ENCODE results near the gene SAFB2.

SAFB2 gene

DNA sequence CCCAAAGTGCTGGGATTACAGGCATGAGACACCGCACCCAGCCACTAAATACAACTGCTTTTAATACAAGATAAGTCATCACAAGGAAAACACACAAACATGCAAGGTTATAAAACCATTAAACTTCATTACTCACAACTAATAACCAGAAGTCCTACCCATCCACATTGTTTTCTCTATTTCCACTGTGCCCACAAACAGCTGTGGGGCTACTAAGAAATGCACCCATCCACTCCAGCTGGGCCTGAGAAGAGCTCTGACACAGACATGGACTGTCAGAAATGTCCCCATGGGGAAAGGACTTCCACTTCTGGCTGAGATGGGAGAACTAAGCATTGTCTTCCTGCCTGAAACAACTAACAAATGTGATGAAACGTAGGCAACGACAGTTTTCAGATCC, 17.2 kb downstream of the SAFB2 start:
- DNase-seq: no peak

DNA sequence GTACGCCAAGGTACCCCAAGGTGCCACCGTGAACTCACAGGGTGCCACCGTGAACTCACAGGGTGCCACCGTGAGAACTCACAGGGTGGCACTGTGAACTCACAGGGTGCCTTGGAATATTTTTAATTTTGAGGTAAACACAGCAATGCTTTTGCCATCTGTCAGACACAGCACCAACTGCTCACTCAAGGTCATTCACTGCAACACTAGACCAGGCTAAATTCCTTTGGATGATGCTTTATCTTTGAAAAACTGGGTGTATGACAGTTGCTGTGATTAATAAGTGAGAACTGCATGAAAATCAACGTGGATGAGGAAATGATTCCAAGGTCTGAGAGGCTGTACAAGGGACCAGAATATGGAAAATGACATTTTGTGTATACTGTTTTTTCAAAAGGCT, 18.9 kb downstream of the SAFB2 start:
- DNase-seq: no peak

DNA sequence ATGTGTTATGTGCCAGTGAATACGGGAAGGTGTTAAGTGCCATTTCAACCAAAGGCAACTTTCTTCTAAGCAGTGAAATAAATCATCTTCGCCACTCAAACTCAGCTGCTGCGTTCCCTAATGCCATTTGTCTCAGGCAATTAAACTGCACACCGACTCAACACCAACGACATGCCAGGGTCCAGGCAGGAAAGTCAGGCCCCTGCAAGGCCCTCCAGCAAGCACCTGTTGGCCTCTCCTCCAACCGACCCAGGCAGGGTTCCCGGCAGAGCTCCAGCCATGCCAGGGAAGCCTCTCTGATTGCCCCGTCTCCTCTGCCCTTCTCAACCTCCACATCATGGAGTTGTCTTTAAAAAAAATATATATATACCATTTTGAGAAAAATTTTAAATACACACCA, 21.8 kb downstream of the SAFB2 start:
- no peak for DNase-seq

DNA sequence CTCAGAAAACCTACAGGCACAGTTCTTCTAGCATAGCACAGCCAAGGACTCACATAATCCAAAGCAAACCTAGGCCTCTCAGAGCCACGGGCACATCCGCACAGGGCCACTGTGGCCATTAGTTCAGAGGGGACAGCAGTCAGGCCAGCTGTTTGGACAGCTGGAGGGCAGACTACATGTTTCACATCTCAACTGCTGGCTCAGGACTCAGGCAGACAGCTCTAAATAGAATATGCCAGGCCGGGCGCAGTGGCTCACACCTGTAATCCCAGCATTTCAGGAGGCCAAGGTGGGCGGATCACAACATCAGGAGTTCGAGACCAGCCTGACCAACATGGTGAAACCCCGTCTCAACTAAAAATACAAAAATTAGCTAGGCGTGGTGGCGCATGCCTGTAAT, 26.8 kb downstream of the SAFB2 start:
- DNase-seq: no peak

DNA sequence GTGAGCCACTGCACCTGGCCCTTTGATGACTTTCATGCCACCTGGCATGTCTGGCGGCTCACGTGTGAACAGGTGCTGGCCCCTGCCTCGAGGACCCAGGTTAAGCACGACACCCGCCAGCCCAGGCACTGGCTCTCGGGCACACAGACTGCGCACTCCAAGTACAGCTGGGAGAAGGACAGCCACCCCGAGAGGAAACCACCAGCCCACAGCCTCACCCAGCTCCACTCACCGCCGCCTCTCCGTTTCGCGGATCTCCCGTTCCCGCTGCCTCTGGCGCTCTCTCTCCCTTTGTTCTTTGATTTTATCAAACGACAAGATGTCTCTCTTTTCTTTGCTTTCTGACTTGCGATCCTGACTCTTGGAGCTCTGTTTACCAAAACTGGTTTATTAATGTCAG, 27.4 kb downstream of the SAFB2 start:
- no peak for DNase-seq

DNA sequence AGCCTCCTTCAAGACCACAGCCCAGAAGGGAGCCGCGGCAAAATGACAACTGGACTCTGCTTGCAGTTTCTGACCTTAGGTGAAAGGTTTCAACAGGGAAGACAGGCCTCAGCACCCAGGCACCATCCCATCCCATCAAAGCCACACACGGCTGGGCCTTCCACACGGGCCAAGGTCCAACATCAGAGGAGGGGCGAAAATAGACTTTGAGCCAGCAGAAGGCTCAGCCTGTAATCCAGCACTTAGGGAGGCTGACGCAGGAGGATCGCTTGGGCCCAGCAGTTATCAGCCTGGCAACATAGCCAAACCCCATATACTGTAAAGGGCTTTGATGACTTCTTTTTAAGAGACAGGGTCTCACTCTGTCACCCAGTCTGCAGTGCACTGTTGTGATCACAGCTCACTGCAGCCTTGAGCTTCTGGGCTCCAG, 28.0 kb downstream of the SAFB2 start:
- no peak for DNase-seq

DNA sequence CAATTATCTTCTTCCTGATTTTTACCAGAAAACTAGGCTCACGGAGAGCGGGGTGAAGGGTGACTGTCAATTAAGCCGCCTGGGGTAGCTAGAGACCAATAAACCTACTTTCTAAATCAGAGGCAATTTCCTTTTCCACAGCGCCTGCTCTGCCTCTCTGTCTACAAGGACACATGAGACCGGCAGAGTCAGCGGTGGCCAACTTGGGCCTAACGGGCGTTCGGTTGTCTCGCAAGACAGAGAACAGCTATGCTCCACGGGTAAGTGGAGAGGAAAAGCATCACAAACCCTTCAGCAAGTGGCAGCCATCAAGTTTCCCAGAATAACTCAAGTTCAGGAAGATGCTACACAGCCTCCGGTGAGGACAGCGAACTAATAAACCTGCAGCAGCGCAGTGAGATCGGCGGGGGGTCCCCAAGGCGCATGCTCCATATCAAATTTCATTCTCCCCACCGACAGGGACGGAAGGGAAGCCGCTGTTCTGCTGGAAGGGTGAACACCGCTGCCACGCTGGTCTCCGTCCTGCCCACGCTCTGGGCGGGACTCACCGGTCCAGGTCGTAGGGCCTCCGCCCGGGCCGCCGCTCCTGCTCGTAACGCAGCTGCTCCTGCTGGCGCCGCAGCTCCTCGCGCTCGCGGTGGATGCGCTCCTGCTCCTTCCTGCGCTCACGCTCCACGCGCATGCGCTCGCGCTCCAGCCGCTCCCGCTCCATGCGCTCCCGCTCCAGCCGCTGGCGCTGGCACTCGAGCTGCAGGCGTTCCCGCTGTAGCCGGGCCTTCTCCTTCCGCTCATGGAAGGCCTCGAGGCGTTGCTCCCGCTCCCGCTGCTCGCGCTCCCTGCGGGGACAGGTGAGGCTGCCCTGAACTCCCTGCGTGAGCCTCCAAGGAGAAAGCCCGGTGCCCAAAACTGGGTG, 29.0 kb downstream of the SAFB2 start:
- DNase-seq: no peak

DNA sequence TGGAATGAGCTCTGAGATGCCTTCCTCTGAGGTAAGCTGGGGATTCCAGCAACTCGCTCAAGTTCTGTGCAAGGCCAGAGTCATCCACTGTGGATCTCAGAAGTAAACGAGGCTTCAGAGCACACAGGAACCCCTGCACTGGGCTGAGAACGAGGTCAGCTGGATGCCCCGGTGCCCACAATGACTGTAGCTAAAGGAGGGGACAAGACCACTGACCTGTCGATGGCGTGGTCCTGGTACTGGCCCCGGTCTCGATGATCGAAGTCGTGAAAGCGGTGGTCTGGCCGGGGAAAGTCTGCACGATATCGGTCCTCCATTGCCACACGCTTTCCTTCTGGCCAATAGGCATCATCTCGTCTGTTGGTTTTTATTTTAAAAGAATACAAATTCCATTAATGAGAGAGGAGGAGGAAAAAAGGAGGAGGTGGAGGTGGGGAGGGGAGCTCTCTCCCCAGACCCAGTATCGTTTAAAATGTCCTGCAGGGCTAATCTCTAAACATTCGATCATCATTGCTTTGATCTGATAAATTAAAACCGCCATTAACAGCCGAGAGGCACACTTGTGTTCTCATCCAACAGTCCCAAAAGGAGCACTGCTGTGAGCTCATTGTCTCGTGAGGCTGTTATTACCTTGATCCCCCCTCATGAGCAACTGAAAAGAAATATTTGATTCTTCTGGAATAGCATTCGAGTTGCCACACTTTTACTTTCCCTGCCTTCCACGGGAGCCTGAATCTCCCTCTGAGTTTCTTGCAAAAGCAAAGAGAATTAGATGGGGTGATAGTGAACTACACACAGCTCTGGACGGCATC, 29.8 kb downstream of the SAFB2 start:
- no peak for DNase-seq

DNA sequence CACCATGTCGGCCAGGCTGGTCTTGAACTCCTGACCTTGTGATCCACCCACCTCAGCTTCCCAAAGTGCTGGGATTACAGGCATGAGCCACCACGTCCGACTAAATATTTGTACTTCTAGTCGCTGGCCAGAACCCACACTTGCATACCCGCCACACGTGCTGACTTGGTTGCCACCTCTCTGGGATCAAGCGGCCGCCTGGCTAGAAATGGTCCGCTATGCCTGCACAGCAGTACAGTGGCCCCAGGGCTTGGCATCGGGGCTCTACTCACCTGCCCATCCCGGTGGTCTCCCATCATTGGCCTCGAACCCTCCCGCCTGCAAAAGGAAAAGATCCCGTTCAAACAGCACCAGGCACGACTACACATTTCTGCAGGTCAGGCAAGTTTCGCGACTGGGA, 31.1 kb downstream of the SAFB2 start:
- no peak for DNase-seq

DNA sequence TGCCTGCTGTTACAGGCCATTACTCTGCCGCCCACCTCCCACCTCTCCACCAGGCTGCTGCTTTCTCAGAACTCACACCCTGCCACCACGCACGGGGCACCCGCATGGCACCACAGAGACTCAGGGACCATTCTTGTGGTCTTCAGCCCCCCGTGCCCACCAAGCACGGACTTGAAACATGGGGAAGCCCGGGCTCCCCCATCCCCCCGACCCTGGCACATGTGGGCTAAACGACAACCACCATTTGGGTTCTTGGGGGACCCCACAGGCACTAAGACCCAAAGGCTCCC, 31.8 kb downstream of the SAFB2 start:
- DNase-seq: no peak

DNA sequence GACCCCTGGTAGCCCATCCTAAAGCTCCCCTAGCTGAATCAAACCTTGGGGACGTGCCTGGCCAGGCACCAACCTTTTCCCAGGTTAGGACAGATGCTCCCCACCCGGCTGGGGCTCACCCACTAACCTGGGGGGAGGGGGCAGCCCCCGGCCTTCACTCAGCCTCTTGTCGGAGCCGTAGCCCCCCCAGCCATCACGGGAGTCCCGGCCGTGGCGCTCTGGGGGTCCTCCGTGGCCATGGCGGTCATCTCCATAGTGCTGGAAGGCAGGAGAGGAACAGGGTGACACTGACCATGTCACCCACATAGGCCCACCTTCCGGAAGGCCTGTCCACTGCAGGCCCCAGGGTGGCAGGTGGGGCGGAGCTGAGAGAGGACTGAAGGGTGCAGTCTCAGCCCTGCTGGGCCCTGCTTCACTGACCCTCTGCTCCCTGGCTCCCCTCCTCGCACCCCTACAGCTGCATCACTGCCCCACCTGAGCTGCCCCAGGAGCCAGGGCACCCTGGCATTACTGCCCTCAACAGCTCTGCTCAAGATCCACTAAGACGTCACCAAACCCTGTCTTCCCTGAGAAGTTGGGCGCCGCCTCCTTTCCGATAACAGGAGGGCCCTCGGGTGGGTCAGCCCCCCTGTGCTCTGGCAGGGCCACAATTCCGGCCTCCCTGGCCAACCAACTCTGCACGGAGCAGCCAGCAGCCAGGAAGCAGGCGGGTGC, 32.3 kb downstream of the SAFB2 start:
- no peak for DNase-seq

DNA sequence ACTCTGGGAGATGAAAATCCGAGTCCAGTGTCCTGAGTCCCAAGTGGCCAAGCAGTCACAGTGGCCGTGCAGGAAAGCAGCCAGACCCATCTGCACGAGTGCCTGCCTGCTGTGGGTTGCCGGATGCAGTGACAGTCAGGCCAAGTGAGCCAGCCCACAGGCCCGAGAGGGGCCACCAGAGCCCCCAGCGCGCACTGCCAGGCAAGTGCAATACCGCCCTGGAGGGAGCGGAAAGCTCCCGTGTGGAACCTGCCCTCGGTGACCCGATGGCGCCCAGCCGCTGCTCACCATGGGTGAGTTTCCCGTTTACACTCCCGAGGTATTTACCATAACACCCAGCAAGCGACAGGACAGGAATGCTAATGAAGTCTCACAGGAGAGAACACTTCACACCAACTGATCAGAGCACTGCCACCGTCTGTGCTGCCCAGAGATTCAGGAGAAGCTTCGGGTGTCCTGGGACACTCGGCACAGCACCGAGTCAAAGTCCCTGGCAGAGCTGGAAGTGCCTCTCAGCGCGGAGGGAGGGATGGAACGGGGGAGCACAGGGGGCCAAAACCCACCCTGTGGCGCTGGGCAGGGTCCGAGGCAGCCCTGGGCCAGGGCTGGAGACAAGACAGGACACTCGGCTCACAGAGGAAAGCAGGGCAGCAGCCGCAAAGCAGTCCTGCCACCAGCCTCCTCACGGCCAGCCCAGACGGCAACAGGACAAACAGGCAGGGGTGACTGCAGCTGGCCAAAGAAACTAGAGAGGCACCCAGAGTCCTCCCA, 33.5 kb downstream of the SAFB2 start:
- DNase-seq: no peak

DNA sequence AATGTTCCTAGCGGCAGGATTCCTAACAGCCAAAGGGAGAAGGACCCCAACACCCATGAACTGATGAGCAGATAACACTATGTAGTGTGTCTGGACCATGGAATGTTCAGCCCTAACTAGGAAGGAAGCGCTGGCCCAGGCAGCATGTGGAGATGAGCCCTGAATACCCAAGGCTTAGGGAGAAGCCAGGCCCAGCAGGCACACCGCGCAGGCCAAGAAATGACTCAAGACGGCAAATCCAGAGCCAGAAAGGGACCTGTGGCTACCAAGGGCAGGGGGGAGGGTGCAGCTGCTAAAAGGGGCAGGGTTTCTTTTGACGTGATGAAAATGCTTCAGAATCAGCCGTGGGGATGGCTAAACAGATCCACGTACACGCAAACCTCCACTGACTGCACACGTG, 34.1 kb downstream of the SAFB2 start:
- DNase-seq: no peak

DNA sequence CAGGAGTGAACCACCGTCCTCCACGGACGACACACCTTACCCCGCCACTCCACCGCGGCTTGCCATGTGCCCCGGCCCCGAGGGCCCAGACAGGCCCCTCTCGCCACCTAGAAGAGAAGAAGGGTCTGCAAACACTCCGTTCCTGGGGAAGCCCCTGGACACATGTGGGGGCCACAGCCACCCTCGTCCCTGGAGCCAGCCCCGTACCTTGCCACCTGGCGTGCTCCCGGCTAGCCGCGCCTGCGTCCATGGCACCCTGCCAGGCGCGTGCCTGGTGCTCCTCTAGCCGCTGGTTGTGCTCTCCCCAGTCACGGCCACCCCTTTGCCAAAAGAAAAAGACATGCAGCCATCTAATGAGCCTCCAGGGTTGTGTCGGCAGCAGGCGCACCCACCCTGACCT, 34.9 kb downstream of the SAFB2 start:
- DNase-seq: no peak

DNA sequence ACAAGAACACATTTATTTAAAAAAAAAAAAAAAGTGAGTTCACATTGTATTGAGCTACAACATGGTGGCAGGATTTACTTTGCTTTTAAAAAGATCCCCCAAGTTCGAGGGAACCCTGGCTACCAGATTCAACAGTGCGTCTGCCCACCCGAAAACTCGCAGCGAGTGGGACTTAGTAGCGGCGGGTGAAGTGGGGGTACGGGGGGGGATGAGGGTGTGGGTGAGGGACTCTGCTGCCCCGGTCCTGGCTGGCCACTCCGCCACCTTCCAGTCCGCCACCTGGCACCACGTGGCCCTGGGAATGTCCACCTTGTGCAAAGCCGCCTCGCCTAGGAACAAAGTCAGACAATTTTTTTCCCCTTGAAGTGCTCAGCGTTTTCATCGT, 35.5 kb downstream of the SAFB2 start:
- no peak for DNase-seq

DNA sequence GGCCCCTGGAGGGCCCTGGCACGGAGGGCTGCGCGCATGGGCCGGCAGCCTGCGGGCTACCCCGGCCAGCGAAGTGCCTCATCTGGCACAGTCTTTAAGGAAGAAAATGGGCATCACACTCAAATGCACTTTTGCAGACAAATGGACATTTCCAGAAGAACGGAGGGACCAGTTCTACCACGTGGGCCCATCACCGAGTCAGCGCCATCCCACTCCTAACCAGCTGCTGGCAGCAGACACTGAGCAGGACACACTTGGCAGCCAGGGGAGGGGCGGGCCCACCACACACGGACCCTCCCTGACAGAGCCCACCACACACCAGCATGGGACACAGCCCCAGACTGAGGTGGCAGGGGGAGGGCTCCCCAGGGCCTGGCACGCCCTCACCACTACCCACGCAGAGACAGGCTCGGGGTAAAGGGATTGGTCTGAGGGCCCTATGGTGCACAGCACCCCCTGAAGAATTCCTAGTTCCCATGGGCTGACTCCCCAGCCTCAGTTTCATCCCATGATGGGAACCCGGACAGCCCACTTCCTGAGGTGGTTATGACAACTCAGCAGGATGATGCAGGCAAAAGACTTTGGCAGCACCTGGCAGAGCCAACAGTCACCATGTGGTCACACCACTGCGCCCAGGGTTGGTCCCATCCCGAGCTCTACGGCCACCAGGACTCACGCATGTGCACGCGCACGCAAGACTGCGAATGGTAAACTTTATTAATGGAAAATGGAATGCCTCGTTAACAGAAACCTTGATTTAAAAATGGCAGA, 36.1 kb downstream of the SAFB2 start:
- DNase-seq: no peak

DNA sequence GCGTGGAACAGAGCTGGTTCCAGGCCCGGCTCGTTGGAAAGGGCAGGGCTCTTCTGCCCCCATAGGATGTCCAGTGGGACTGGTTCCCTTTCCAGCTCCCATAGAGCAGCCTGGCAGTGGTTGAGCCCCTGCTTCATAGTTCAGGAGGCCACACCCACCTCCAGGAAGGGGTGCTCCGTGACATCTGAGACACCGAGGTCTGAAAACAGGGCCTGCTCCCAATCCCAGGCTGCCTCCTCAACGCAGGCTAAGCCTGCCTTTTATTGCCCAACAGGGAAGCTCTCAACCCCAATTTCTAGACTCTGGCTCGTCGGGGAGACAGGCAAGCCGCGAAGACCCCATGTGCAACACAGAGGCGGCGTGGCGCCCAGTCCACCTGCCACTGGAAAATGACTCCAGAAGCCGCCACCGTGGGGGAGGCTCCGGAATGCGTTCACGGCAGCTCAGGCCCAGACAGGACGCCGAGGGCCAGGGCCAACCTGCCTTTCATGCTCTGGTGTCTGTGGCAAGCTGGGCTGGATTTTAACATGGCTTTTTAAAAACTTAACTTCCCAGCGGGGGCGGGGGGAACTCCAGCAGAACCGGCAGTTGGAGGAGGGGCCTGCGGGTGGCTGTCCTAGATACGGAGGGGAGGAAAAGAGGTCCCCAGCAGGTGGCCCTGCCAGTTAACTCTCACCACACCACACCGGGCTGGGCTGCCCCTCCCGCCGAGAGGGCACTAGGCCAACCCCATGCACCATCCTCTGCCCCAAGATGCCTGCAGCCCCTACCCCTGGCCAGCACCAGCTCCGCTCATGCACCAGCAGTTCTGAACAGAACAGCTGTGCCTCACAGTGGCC, 36.9 kb downstream of the SAFB2 start:
- DNase-seq: peak; percentile 60

DNA sequence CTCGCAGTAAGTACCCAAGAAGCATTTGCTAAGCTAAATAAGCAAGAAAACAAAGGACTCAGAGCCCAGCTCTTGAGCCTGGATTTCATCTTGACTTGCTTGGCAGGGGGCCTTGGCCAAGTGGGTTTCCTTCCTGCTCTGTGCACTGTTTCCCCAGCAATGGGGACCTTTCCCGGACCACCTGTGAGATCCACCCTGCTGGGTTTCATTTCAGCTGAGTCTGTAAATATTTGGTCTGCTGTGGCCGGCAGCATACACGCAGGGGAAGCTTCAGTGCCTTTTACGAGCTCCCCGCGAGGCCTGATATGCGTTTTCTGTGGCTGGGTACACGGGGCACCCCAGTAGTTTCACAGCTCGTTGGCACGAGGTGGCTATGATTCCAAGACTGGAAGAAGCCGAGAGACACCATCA, 42.4 kb downstream of the SAFB2 start:
- no peak for DNase-seq

DNA sequence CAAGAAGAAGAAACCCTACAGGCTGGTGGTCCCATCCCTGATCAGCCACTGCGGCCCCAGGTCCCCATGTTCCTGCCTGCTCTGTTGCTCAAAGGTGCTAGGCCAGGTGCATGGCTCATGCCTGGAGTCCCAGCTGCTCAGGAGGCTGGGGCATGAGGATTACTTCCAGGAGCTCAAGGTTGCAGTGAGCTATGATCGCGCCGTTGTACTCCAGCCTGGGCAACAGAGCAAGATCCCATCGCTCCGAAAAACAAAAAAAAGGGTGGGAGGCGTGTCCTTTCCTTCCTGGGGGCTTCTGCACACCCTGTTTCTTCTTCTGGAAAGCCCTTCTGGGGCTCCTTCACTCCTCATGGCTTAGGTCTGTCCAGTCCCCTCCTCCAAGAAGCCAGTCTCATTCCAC, 42.9 kb downstream of the SAFB2 start:
- DNase-seq: no peak

DNA sequence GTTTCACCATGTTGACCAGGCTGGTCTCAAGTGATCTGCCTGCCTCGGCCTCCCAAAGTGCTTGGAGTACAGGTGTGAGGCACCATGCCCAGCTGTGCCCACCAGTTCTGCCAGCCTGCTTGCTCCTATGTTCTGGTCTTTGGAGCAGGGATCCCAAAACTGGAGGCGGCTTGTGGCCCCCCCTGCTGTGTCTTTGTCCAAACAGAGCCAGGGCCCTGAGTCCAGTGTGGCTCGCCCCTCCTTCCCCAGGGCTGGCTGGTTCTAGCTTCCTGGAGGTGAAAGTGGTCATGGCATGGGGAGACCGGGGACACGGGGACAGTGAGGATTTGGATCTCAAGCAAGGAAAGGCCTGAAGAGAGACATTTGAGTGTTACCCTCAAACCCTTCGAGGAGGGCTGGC, 43.3 kb downstream of the SAFB2 start:
- no peak for DNase-seq
